D721Med (cell line): ENCODE data around the gene SLC26A9.

Experiments
- DNase-seq: peaks from one replicate; pipeline ENCODE4 v3.0.0; 2011; ENCODE audit warnings: low spot score; ENCODE audit not compliant: insufficient read length
- FAIRE-seq: peaks from 2 replicates; lab custom pipeline; 2011; peaks lifted over from hg19 to GRCh38; lab: Jason Lieb, UNC
- TF ChIP-seq, protein P1 (sequence below): IDR thresholded peaks from 2 replicates; pipeline ENCODE4 v1.5.1; 2012; ENCODE audit warnings: mild to moderate bottlenecking, control low read depth; ENCODE audit not compliant: insufficient read depth; ENCODE audit errors: missing control alignments

The SLC26A9 gene

DNA sequence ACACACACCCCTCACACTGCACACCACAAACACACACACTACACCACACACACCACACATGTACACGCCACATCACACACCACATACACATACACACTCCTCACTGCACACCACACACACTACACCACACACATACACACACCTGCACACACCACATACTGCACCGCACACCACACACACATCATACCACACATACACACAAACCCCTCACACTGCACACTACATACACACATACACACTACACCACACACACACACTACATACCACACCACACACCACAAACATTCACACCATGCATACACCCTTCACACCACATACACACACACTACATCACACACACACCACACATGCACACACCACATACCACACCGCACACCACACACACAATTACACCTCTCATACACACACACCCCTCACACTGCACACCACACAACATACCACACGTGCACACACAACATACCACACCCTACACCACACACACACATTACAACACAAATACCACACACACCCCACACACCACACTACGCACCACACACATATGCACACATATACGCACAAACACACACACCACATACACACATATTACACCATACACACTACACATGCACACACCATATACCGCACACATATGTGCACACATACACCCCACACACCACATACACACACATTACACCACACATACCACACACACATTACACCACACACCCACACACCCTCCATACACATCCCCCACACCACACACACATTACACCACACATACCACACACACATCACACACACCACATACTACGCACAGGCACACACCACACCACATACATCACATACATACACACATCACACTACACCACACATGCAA lies 30.3 kb upstream of the SLC26A9 start:
- no peak for FAIRE-seq

DNA sequence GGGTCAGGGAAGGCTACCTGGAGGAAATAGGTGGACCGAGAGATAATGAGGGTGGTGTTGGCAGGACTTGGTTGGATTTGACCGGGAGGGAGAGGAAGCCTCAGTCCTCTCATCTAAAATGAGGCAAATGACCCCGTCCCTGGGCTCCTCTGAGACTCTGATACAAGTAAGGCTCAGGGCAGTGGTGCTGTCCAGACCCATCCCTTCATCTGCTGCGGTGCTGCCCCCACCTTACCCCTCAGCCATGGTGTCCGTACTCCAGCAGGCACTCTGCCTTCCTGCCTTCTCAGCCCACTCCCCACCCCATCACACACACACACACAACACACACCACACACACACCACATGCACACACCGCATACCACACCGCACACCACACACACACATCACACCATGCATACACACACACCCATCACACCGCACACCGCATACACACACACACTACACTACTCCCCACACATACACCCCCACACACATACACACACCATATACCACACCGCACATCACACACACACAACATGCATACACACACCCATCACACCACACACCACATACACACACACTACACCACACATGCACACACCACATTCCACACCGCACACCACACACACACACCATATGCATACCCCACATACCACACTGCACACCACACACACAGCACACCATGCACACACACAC lies 29.4 kb upstream of the SLC26A9 start:
- TF ChIP-seq, protein P1, sequence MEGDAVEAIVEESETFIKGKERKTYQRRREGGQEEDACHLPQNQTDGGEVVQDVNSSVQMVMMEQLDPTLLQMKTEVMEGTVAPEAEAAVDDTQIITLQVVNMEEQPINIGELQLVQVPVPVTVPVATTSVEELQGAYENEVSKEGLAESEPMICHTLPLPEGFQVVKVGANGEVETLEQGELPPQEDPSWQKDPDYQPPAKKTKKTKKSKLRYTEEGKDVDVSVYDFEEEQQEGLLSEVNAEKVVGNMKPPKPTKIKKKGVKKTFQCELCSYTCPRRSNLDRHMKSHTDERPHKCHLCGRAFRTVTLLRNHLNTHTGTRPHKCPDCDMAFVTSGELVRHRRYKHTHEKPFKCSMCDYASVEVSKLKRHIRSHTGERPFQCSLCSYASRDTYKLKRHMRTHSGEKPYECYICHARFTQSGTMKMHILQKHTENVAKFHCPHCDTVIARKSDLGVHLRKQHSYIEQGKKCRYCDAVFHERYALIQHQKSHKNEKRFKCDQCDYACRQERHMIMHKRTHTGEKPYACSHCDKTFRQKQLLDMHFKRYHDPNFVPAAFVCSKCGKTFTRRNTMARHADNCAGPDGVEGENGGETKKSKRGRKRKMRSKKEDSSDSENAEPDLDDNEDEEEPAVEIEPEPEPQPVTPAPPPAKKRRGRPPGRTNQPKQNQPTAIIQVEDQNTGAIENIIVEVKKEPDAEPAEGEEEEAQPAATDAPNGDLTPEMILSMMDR, result no peak
- FAIRE-seq (no peak), DNase-seq (no peak)

More for the DNA sequence above, 30.3 kb upstream of the SLC26A9 start:
- DNase-seq, result no peak
- TF ChIP-seq, protein P1, result no peak

- FAIRE-seq (no peak), DNase-seq (no peak)
- TF ChIP-seq, protein P1, result no peak
These were observed 28.8 kb upstream of the SLC26A9 start for GRCh38 chr1:205972081-205972480.

DNA sequence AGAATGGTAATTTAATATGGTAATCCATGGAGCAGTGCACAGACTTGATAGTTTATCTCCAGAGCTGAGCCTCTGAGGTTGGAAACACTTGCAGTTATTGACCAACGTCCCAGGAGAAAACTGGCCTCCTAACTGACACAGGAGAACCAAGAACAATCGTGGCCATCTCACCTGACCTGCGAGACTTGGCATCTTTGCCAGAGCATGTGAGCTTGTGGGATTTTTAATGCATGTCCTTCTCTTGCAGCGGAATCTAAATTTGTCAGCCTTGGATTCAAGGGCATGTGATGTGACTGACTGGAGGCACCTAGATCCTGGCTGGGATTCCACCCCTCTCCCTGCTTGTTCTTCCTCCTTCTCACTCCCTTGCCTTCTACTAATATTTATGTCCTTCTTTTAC lies 27.8 kb upstream of the SLC26A9 start:
- FAIRE-seq, result no peak
- no peak for DNase-seq
- TF ChIP-seq, protein P1, result no peak

- TF ChIP-seq, protein P1, result no peak
- no peak for DNase-seq
- no peak for FAIRE-seq
These were observed 27.2 kb upstream of the SLC26A9 start for GRCh38 chr1:205970486-205970885.

DNA sequence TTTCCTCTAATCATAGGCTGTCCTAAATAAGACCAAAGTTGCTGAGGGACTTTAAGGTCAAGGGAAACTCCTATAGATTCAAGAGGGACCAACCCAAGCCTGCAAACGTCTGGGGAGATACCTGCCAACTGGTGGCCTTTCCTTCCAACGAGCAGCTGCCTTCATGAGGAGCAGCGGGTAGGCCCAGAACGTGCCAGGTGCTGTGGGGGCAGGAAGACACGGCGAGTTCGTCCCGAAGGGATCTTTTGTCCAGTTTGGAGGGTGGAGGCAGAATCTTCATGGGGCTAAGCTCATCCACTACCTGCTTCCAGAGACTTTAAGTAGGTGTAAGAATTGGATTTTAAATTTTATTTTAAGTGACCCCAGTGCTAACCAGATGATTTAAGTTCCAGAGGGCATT lies 26.0 kb upstream of the SLC26A9 start:
- TF ChIP-seq, protein P1, result no peak
- FAIRE-seq, result no peak
- no peak for DNase-seq
